22Rv1 (cell line): Measurements from ENCODE around the gene OR1S1.
"Not testable (repeated sequence)": the region's sequence is repeated elsewhere in the genome, so short reads cannot be mapped to it uniquely, and the experiment has no call there.

ENCODE experiments used
- H3K27ac ChIP-seq: fragments of 450-650 bp; 2 replicates; pipeline ENCODE4 v1.5.1; 2017
- CTCF ChIP-seq: fragments of 450-650 bp; IDR thresholded peaks from 2 replicates; pipeline ENCODE4 v1.5.1; 2017; ENCODE audit warnings: mild to moderate bottlenecking
- ZFX ChIP-seq: fragments of 450-650 bp; IDR thresholded peaks from 2 replicates; pipeline ENCODE4 v1.6.1; 2017; ENCODE audit warnings: antibody characterized with exemption, borderline replicate concordance

OR1S1 gene

DNA sequence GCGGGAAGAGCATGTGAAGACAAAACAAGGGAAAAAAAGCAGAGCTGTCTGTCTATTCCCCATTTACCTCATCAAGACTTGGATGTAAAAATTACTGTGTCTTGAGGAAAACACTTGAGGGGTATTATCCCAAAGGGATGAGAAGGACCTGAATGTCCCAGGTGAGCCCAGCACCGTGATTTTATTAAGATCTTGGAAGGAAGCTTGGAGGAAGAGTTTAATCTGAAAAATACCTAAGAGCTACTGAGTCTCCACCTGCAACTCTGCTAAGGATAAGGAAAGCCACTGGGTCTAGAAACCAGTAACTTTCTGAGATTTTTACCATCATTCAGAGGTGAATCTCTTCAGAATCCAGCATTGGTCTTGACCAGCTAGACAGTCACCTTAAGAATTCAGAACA lies at the start of gene OR1S1:
OR1S1 (plus strand) TSS at position 301 of the 400 bp plus-strand sequence.
- H3K27ac ChIP-seq: not testable (repeated sequence)

GRCh38 chr11:58164389-58164788 lies 48.1 kb upstream of the OR1S1 start:
- H3K27ac ChIP-seq: no peak overlapping the region
- TF ChIP-seq ZFX (no peak), CTCF (no peak)

GRCh38 chr11:58164990-58165389 lies 47.5 kb upstream of the OR1S1 start:
- no peak overlapping the region for H3K27ac ChIP-seq
- no peak for TF ChIP-seq CTCF
- TF ChIP-seq ZFX: no peak

DNA sequence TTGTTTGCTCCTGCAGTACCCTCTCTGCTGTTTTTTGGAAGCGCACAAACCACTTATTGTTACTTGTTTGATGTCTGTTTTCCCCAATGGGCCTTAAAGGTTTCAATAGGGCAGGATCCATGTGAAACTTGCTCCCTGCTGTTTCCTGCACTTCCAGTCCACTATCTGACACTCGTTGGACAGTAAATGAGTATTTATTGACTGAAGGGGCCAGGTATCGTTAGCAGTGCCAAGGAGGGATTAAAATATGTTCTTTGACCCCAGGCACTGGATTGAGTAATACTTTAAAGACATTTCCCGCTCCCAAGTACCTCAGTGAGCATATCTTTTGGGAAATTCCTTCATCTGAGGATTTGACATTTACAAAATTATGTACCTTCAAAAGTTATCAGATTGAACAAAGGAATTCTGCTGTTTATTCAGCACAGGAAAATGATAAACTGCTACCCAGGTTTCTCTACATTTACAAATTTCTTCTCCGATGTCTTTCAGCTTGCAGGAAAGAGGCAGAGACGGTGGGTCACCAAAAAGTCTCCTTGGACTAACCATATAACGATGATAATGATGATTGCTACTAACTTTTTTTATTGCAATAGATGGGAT lies 46.9 kb upstream of the OR1S1 start:
- H3K27ac ChIP-seq: no peak overlapping the region

GRCh38 chr11:58177409-58178054 lies 35.0 kb upstream of the OR1S1 start:
- no peak for TF ChIP-seq ZFX
- TF ChIP-seq CTCF: no peak

More for the DNA sequence above, 46.9 kb upstream of the OR1S1 start:
- TF ChIP-seq ZFX: no peak
- TF ChIP-seq CTCF: no peak

GRCh38 chr11:58178444-58178843 lies 34.1 kb upstream of the OR1S1 start:
- no peak overlapping the region for H3K27ac ChIP-seq
- TF ChIP-seq CTCF: no peak
- no peak for TF ChIP-seq ZFX

More at GRCh38 chr11:58177409-58178054, 35.0 kb upstream of the OR1S1 start:
- no peak overlapping the region for H3K27ac ChIP-seq

- no peak for TF ChIP-seq ZFX
- TF ChIP-seq CTCF: no peak
- no peak overlapping the region for H3K27ac ChIP-seq
These were observed 32.9 kb upstream of the OR1S1 start for GRCh38 chr11:58179648-58180047.

DNA sequence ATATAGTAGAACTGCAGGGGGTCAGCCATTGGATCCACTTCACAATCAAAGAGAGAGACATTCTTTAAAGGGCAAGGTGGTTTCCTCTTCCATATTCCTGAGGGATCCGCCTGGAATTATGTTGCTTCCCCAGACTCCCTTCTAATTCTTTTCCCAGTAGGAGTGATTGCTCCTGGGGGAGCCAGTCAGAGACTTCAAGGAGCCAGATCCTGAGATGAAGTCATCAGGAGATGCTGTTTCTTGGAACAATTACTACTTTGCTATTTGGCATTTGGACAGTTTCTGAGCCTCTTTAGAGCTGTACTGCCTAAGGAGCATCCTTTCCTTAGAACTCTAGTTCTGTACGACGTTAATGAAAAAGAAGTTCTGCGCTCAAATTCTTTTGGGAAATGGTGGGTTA lies 25.6 kb upstream of the OR1S1 start:
- no peak for TF ChIP-seq ZFX
- TF ChIP-seq CTCF: no peak

More for the DNA sequence above, 25.6 kb upstream of the OR1S1 start:
- no peak overlapping the region for H3K27ac ChIP-seq
